Activated T-cell treated with anti-CD3 and anti-CD28 coated beads for 24 hours (primary cell): ENCODE data around the gene DDX1.
"Not testable (repeated sequence)": the region's sequence is repeated elsewhere in the genome, so short reads cannot be mapped to it uniquely, and the experiment has no call there.

Experiments
- DNase-seq: peaks from one replicate; pipeline ENCODE4 v3.0.0-alpha.2; 2020; ENCODE audit warnings: low read depth

DDX1 gene

DNA sequence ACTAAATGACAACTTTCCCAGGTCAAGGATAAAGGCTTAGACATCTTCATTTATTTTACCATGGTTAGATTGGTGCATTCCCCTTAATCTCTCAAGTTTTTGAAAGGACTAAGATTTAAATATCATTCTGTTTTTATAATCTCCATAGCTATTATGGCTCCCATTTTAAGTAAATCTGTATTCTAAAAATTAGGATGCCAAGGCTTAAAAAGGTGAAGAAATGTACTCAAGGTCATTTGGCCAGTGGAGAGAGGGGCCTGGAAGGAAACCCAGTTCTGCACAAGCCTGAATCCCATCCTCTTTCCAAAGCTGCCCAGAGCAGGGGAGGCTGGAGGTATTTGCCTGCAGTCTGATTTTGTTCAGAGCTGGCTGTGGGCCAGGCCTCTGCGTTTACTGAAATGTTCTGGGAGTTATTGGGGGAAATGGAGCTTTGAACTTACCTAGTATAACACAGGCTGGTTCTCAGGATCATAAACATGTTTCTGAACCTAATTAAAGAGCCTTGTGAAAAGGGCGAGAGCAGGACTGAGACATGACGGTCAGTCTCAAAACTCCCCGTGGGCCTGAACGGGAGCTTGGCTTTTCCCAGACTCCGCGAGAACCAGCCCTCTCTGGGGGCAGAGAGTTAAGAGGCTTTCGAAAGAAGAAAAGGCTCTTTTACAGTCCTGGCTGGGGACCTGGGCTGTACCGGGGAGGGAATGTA lies 85.6 kb downstream of the DDX1 start:
- no peak for DNase-seq

GRCh38 chr2:15678346-15678745 lies 86.7 kb downstream of the DDX1 start:
- no peak for DNase-seq

DNA sequence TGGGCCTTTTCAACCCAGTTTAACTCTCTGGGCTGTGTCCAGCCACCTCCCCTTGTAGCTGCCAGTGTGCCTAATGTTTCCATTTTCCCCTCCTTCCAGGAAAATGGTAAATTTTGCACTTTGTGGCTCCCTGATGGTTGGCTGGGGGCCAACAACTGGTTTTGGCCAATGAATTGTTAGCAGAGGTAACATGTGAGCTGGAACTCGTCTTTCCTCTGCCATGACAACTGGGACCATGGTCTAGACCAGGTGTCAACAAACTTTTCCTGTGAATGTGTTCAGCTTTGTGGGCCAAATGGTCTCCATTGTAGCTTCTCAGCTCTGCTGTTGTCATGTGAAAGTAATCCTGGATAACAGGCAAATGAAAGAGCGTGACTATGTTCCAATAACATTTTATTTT lies 87.2 kb downstream of the DDX1 start:
- no peak for DNase-seq

DNA sequence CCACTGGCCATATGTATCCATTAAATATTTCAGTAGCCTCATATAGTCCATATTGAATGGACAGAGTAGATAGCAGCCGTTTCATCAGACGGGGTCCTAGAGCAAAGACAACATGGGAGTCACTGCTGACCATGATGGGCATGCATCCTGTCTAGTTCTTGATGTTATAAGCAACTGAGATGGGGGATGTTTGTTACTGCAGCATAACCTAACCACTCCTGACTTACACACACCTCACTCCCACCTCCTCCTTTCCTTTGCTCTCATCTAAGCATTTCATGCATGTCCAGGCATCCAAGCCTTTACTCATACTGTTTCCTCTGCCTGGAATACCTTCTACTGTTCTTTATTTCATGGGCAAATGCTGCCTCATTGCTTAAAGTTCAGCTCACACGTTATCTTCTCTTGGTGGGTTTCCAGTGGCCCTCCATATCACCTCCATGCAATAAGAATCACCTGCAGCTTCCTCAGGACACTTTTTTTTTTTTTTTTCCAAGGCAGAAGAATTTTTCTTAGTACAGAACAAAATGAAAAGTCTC lies 87.8 kb downstream of the DDX1 start:
- no peak for DNase-seq

GRCh38 chr2:15680132-15680531 lies 88.5 kb downstream of the DDX1 start:
- DNase-seq: not testable (repeated sequence)
